ENCODE data around the gene RAD54L. TPM values are rescaled to one million over a fixed set of nuclear protein-coding genes. Genes with fewer than 3 reads are reported as not detected.

RAD54L gene
- total RNA-seq, 2 experiments from 2014 or later, result 64.6 to 65.1 TPM

DNA sequence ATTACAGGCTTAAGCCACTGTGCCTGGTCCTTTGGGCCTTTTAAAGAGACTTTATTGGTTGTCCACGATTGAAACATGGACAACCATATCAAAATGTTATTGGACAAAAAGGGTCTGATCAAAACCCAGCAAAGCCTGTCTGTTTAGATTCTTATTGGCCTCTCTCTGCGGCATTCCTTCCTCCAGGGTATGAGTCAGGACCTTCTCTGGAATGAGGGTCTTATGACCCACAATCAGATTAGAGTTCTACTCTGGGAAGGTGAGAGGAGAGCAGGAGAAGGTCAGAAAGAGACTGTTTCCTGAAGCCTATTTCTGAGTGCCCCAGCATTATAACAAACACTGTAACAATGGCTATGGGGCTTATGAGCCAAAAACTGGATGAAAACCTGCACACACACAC lies 36.5 kb upstream of the RAD54L start:
- H3K27ac Mint-ChIP-seq, result no peak overlapping the region
- no peaks in the 10 kb centered on the region for H3K9me3 Mint-ChIP-seq
- no peaks in the 10 kb centered on the region for H3K36me3 Mint-ChIP-seq (ENCODE audit: low read depth)
- TF ChIP-seq CTCF (IDR thresholded peaks at IDR 0.05), result no peak
- no peak for DNase-seq
- intact Hi-C loops (cut with micrococcal nuclease), result no loop called here
- ChIA-PET CTCF (no interaction called here), POLR2A (no interaction called here)
- no peaks in the 10 kb centered on the region for H3K4me1 Mint-ChIP-seq (ENCODE audit: low read depth)
- no peak overlapping the region for H3K4me3 Mint-ChIP-seq
- no peak for ATAC-seq
- no peaks in the 10 kb centered on the region for H3K27me3 Mint-ChIP-seq

DNA sequence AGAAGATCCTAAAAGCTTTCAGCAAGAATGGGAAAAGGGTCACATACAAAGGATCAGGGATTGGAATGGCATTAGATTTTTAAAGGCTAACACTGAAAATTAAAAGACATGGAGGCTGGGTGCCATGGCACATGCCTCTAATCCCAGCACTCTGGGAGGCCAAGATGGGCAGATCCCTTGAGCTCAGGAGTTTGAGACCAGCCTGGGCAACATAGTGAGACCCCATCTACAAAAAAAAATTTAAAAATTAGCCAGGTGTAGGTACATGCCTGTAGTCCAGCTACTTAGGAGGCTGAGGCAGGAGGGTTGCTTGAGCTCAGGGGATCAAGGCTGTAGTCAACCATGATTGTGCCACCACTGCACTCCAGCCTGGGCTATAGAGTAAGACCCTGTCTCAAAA lies 32.1 kb upstream of the RAD54L start:
- ATAC-seq, result no peak
- ChIA-PET POLR2A (no interaction called here), CTCF (no interaction called here)
- H3K27ac Mint-ChIP-seq, result no peak overlapping the region
- H3K36me3 Mint-ChIP-seq (ENCODE audit: low read depth), result no peaks in the 10 kb centered on the region
- intact Hi-C loops (cut with micrococcal nuclease), result no loop called here
- H3K9me3 Mint-ChIP-seq, result no peaks in the 10 kb centered on the region
- no peaks in the 10 kb centered on the region for H3K27me3 Mint-ChIP-seq
- no peak overlapping the region for H3K4me3 Mint-ChIP-seq
- no peaks in the 10 kb centered on the region for H3K4me1 Mint-ChIP-seq (ENCODE audit: low read depth)
- DNase-seq, result no peak
- no peak for TF ChIP-seq CTCF (IDR thresholded peaks at IDR 0.05)

GRCh38 chr1:46218443-46218842 lies 29.1 kb upstream of the RAD54L start:
- Mint-ChIP-seq H3K4me3 (no peak overlapping the region), H3K27ac (no peak overlapping the region), H3K27me3 (no peaks in the 10 kb centered on the region), H3K9me3 (no peaks in the 10 kb centered on the region), H3K4me1 (ENCODE audit: low read depth) (no peaks in the 10 kb centered on the region), H3K36me3 (ENCODE audit: low read depth) (no peaks in the 10 kb centered on the region)
- ChIA-PET POLR2A (interaction anchor here (1.1 kb wide), 1 partner anchor 61 kb away, joined by 3 read pairs; no protein-coding TSS in a partner anchor), CTCF (no interaction called here)
- intact Hi-C loops (cut with micrococcal nuclease), result no loop called here
- DNase-seq, result no peak
- no peak for ATAC-seq
- TF ChIP-seq CTCF (IDR thresholded peaks at IDR 0.05), result no peak

GRCh38 chr1:46219551-46220520 lies 27.7 kb upstream of the RAD54L start:
- POLR2A ChIA-PET, result no interaction called here
- CTCF ChIA-PET, result no interaction called here
- no peak for ATAC-seq
- intact Hi-C loops (cut with micrococcal nuclease), result no loop called here
- Mint-ChIP-seq H3K4me1 (ENCODE audit: low read depth) (peaks cover 2% of the 10 kb centered on the region), H3K27ac (no peak overlapping the region), H3K36me3 (ENCODE audit: low read depth) (no peaks in the 10 kb centered on the region), H3K9me3 (no peaks in the 10 kb centered on the region), H3K4me3 (no peak overlapping the region), H3K27me3 (no peaks in the 10 kb centered on the region)
- no peak for DNase-seq
- TF ChIP-seq CTCF (IDR thresholded peaks at IDR 0.05), result no peak

DNA sequence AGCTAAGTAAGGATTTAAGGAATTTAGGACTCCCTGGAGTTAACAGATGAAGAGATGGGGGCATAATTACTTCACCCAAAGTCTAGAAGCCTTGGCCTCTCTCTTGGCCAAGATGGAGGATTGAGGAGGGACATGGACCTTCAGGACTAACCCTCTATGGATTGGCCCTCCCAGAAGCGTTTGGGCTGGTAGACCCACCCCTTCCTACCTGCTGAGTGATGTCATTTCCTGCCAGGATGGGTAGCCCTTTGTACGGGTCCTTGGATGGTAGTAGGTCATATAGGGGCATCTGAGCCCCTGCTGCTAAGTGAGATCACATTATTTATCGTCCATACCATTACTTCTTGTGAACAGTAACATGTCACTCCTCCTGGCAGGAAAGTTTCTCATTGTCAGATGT lies 26.8 kb upstream of the RAD54L start:
- ATAC-seq (no peak), DNase-seq (no peak)
- CTCF ChIA-PET, result interaction anchor here (1.3 to 3.6 kb wide), 4 partner anchors 11 to 184 kb away, joined by 3 to 54 read pairs (median 5); no protein-coding TSS in a partner anchor
- Mint-ChIP-seq H3K36me3 (ENCODE audit: low read depth) (no peaks in the 10 kb centered on the region), H3K4me3 (no peak overlapping the region), H3K9me3 (no peaks in the 10 kb centered on the region), H3K4me1 (ENCODE audit: low read depth) (peaks cover 2% of the 10 kb centered on the region), H3K27me3 (no peaks in the 10 kb centered on the region), H3K27ac (no peak overlapping the region)
- POLR2A ChIA-PET, result no interaction called here
- intact Hi-C loops (cut with micrococcal nuclease), result no loop called here
- TF ChIP-seq CTCF (IDR thresholded peaks at IDR 0.05), result no peak

Data from activated CD8-positive, alpha-beta T cell treated with anti-CD3 and anti-CD28 coated beads for 36 hours (primary cell).